GM18505 (cell line): Measurements from ENCODE around the gene CAMKK2.

Experiments used
- ATAC-seq: cut with Tn5 transposase; IDR thresholded peaks from one replicate; pipeline ENCODE4 v1.9.1; 2021; ENCODE audit not compliant: unreplicated experiment
- POLR2A ChIP-seq: IDR thresholded peaks from 4 replicates; pipeline ENCODE4 v1.6.1; 2011; ENCODE audit warnings: borderline replicate concordance; ENCODE audit not compliant: insufficient read depth, insufficient read length; ENCODE audit errors: extremely low read depth

Gene CAMKK2

DNA sequence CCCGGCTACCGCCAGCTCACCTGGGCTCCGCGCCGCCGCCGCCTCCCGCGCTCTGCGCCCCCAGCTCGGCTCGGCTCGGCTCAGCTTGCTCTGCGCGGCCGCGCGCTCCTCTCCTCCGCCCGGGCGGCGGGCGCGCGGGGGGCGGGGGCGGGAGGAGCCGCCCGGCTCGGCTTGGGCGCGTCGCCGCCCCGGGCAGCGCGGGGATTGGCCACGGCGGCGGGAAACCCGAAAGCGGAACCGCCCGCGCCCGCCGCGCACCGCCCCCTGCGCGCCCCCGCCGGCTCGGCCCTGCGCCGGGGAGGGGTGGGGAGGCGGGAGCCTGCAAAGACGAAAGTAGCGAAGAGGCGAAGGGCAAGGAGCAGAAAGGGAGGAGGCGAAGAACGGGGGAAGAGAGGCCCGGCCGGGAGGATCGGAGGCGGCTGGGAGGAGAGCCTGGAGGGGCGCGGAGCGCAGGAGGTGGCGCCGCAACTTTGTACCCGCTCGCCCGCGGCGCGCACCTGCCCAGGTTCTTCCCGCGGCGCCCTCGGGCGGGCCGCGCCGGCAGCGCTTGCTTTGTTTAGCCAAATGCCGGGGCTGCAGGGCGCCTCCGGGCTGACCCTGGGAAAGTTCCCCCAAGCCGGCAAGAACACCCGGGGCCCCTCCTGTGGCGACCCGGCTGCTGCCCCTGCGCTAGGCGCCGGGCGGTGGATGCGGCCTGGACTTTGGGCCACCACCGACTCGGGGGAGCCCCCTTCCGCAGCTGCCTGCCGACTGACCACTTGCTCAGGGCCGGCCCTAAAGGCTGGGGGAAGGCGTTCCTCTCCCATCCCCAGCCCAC, at the start of gene CAMKK2:
Gene CAMKK2 (minus strand): TSS at position 92 of the 817 bp plus-strand sequence. CDS start 22,183 bp downstream, outside the sequence.
- ATAC-seq: peak; percentile 69
- TF ChIP-seq POLR2A: peak; percentile 58

GRCh38 chr12:121345151-121345815, 48.8 kb upstream of the CAMKK2 start:
- no peak for ATAC-seq
- TF ChIP-seq POLR2A: no peak

- no peak for TF ChIP-seq POLR2A
- no peak for ATAC-seq
These were observed 48.0 kb upstream of the CAMKK2 start for GRCh38 chr12:121344506-121344905.

DNA sequence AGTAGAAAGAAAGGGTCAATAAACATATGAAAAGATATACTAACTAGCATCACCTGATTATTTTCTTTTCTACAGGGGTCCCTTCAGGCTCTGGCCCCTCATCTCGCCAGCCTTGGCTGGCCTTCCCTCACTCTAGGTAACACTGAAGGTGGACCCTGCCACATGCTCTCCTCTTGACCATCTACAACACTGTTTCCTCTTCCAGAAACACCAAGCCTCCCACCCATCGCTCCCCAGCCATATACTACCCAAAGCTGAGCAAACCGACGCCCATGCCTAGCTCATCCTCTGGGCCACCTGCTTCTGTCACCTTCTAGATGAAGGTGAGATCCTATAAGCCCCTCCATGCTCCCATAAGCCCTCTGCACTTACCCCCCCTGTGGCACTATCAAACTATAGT, 40.9 kb upstream of the CAMKK2 start:
- no peak for TF ChIP-seq POLR2A
- no peak for ATAC-seq

GRCh38 chr12:121334513-121335343, 38.2 kb upstream of the CAMKK2 start:
- no peak for TF ChIP-seq POLR2A
- ATAC-seq: no peak

GRCh38 chr12:121333747-121334146, 37.2 kb upstream of the CAMKK2 start:
- ATAC-seq: no peak

GRCh38 chr12:121331248-121331647, 34.7 kb upstream of the CAMKK2 start:
- no peak for TF ChIP-seq POLR2A
- ATAC-seq: no peak

More at GRCh38 chr12:121333747-121334146, 37.2 kb upstream of the CAMKK2 start:
- TF ChIP-seq POLR2A: no peak

DNA sequence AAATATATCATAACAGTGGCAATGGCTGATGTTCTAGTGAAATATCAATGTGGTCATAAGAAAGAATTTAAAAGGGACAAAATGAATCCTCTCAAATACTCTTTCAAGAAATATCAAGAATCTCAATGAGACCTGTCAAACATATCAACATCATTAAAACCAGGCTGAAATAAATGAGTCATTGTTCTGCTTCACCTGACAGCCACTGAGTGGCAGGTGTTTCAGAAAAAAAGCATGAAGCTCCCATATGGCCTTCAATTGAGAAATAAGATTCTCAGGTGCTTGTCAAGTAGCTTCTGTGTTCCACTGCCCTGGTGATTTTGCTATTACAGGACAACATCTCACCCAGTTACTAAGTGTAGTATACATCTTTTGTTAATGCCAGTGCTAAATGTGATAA, 34.2 kb upstream of the CAMKK2 start:
- TF ChIP-seq POLR2A: no peak

DNA sequence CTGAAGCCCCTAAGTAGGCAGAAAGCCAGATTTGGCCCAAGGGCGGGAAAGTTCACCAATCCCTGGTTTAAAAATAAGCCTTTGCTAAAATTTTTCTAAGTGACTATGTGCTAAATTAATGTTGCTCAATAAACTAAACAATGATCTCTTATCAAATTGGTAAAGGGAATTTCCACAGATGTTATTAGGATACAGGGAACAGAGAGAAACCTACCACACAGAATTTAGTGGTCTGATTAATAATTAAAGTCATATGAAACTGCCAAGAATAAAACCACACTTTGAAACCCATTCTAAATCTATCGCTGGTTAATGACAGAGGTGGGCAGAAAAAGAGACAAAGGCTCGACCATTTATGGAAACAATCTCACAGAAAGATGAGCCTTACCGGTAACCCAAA, 33.7 kb upstream of the CAMKK2 start:
- ATAC-seq: no peak
- no peak for TF ChIP-seq POLR2A

More for the DNA sequence above, 34.2 kb upstream of the CAMKK2 start:
- ATAC-seq: no peak

DNA sequence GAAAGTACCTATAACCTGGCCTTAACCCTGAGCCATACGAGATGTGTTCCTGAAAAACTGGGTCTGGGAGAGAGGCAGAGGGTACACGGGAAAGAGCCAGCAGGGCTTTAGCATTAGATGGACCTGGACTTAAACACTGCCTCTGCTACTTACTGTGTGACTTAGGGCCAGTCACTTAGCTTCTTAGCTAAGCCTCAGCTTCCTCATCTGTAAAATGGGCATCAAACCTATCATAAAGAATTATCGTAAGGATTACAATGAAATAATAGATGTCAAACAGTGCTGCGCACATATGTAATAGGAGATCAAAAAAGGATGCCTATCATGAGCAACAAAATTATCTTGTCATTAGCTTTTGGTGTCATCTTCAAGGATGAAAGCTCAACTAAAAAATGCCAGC, 32.1 kb upstream of the CAMKK2 start:
- ATAC-seq: no peak

DNA sequence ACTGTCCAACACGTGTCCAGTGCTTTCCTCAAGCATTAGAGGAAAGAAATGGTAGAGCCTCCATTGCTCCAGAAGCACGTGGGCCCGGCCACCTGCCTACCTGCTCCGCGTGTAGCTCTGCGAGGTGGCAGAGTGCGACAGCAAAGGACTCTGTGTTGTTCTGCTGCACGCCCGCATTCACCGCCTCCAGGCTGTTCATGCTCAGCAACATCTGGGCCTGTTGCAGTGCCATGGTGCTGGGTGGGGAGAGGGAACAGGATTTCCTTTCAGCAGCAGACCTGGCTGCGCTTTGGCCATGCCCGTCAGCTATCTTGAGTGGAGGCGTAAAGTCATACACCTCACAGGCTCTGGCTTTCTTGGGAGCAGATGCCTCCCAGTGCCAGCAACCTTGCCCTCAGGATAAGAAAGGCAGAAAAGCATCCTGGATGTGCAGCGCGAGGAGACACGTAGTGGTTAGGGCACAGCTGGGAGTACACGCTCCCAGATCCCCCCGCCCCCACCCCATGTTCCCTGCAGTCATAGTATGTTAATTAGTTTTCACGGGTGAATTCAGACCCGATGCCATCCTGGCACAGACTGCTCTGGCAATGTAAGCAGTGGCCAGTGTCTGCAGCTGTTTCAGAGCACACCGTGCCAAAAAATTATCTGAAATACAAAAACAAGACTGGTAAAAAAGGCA, 30.6 kb upstream of the CAMKK2 start:
- TF ChIP-seq POLR2A: no peak
- ATAC-seq: no peak

More for the DNA sequence above, 32.1 kb upstream of the CAMKK2 start:
- no peak for TF ChIP-seq POLR2A

DNA sequence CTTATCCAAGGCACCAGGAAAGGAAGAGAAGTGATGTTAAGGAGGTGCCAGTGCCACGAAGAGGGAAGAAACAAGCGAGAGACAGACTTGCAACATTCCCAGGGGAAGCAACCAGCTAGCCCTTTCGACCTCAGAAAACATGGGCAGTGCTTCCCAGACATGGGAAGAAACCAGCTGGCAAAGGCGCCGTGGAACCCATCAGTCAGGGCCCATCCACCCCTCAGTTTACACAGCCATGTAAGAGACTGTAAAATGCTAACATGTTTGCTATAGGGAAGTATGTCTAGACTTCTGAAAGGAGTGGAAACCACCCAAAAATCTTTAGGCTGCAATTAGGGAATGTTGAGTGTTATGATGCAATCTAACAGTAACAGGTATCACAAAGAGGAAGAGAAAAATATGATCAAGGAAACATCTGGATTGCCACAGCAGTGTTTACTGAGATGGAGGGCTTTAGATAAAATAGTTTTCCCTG, 29.4 kb upstream of the CAMKK2 start:
- ATAC-seq: no peak
- no peak for TF ChIP-seq POLR2A
